Measurements from ENCODE around the gene GXYLT2.

GXYLT2 gene

DNA sequence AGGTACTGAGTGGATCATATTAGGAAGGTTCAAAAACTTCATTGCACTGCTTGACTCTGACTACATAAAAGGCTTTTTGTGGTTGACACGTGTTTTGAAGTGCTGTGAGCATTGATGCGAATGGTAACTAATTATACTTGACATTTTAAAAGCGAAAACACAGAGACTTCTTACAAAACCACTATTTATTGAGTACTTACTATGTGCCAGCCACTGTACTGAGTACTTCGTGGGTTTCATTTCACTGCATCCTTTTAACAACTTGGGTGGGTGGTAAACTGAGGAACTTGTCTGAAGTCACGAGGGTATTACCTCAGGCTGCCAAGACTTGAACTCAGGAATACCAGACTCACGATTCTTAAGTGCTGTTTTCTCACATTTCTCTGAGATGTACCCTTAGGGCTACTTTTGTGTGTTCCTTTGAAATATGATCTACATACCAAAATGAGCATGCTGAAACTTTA, 63.4 kb downstream of the GXYLT2 start:
- no peak overlapping the region for H2AK5ac ChIP-seq (ENCODE audit: low read length)
- no peak overlapping the region for H3K4me3 ChIP-seq (ENCODE audit: low read length)
- H3K9ac ChIP-seq (ENCODE audit: low read length), result no peak overlapping the region
- H3K4me2 ChIP-seq (ENCODE audit: low read length), result no peak overlapping the region
- H3K36me3 ChIP-seq (ENCODE audit: control insufficient read depth, insufficient read depth, low read length), result no peaks in the 10 kb centered on the region
- no peaks in the 10 kb centered on the region for H3K79me1 ChIP-seq (ENCODE audit: low read length)
- no peak overlapping the region for H3K23ac ChIP-seq (ENCODE audit: low read length)
- no peak for DNase-seq
- no peaks in the 10 kb centered on the region for H3K79me2 ChIP-seq (ENCODE audit: control insufficient read depth, insufficient read depth, low read length)
- H3K27me3 ChIP-seq (ENCODE audit: insufficient read depth, low read length, poor library complexity), result no peaks in the 10 kb centered on the region
- no peak overlapping the region for H3K4ac ChIP-seq (ENCODE audit: low read depth, low read length)
- H3K18ac ChIP-seq (ENCODE audit: low read length), result no peak overlapping the region
- no peak overlapping the region for H3K27ac ChIP-seq (ENCODE audit: low read depth, low read length)
- no peak overlapping the region for H4K5ac ChIP-seq (ENCODE audit: low read length)
- peaks cover 4% of the 10 kb centered on the region for H3K4me1 ChIP-seq (ENCODE audit: control insufficient read depth, low read depth, low read length)
- no peak overlapping the region for H2BK15ac ChIP-seq (replicated peaks; ENCODE audit: low read depth)
- no peak overlapping the region for H4K8ac ChIP-seq (ENCODE audit: low read depth, low read length)
- no peak overlapping the region for H2BK5ac ChIP-seq (ENCODE audit: low read length)
- no peak overlapping the region for H3K56ac ChIP-seq (ENCODE audit: low read length)
- no CpG with 5 or more reads among the region's 6 CpGs for WGBS (ENCODE audit: extremely low coverage, insufficient coverage, low lambda C conversion rate)
- no peak overlapping the region for H2BK120ac ChIP-seq (ENCODE audit: low read depth, low read length)

DNA sequence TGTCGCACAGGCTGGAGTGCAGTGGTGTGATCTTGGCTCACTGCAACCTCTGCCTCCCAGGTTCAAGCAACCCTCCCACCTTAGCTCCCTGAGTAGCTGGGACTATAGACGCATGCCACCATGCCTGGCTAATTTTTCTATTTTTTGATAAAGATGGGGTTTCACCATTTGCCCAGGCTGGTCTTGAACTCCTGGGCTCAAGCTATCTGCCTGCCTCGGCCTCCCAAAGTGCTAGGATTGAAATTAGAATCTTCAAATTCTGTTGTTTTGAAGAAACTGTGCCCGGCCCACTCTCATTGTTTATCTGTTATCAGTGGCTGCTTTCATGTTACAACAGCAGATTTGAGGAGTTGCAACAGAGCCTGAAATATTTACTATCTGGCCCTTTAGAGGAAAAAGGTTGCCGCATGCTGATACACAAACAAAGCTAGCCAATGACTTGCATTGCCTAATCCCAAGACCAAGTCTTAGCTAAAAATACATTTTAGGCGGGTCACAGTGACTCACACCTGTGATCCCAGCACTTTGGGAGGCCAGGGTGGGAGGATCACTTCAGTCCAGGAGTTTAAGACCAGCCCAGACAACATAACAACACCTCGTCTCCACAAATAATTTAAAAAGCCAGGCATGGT, 65.6 kb downstream of the GXYLT2 start:
- Histone ChIP-seq H4K8ac (ENCODE audit: low read depth, low read length) (no peak overlapping the region), H3K9ac (ENCODE audit: low read length) (no peak overlapping the region), H4K5ac (ENCODE audit: low read length) (no peak overlapping the region), H3K4ac (ENCODE audit: low read depth, low read length) (no peak overlapping the region), H3K79me2 (ENCODE audit: control insufficient read depth, insufficient read depth, low read length) (no peaks in the 10 kb centered on the region), H2BK120ac (ENCODE audit: low read depth, low read length) (no peak overlapping the region), H3K36me3 (ENCODE audit: control insufficient read depth, insufficient read depth, low read length) (no peaks in the 10 kb centered on the region), H3K27ac (ENCODE audit: low read depth, low read length) (no peak overlapping the region), H2BK5ac (ENCODE audit: low read length) (no peak overlapping the region), H3K4me2 (ENCODE audit: low read length) (no peak overlapping the region), H3K4me1 (ENCODE audit: control insufficient read depth, low read depth, low read length) (peaks cover 4% of the 10 kb centered on the region), H3K27me3 (ENCODE audit: insufficient read depth, low read length, poor library complexity) (no peaks in the 10 kb centered on the region), H2AK5ac (ENCODE audit: low read length) (no peak overlapping the region), H3K18ac (ENCODE audit: low read length) (no peak overlapping the region), H3K23ac (ENCODE audit: low read length) (no peak overlapping the region), H3K4me3 (ENCODE audit: low read length) (no peak overlapping the region), H3K56ac (ENCODE audit: low read length) (peak overlapping the region; percentile 42), H2BK15ac (replicated peaks; ENCODE audit: low read depth) (no peak overlapping the region), H3K79me1 (ENCODE audit: low read length) (no peaks in the 10 kb centered on the region)
- DNase-seq, result peak; percentile 82
- no CpG with 5 or more reads among the region's 7 CpGs for WGBS (ENCODE audit: extremely low coverage, insufficient coverage, low lambda C conversion rate)

DNA sequence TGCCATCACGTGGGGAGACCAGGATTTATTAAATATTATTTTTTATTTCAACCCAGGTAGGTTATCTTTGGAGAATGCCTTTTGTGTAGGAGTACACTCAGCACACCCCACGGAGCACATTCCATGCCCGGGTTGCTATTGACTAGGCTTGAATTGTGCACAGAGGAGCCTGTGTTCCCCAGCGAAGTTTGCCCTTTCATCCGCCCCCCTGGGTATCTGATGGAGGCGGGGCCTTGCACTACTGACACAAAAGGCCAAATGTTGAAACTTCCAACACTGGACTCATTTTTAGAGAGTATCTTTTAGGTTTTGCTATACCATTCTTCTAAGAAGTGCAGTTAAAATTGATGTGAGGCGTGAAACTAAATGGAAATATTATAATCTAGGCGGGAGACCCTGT, 69.5 kb downstream of the GXYLT2 start:
- H3K23ac ChIP-seq (ENCODE audit: low read length), result no peak overlapping the region
- H3K4me3 ChIP-seq (ENCODE audit: low read length), result no peak overlapping the region
- no peak overlapping the region for H3K27ac ChIP-seq (ENCODE audit: low read depth, low read length)
- no peak overlapping the region for H3K18ac ChIP-seq (ENCODE audit: low read length)
- H2BK15ac ChIP-seq (replicated peaks; ENCODE audit: low read depth), result no peak overlapping the region
- H3K9ac ChIP-seq (ENCODE audit: low read length), result no peak overlapping the region
- H3K4me2 ChIP-seq (ENCODE audit: low read length), result no peak overlapping the region
- no peak overlapping the region for H4K5ac ChIP-seq (ENCODE audit: low read length)
- H3K79me1 ChIP-seq (ENCODE audit: low read length), result no peaks in the 10 kb centered on the region
- no peak overlapping the region for H2BK5ac ChIP-seq (ENCODE audit: low read length)
- no peaks in the 10 kb centered on the region for H3K36me3 ChIP-seq (ENCODE audit: control insufficient read depth, insufficient read depth, low read length)
- H2AK5ac ChIP-seq (ENCODE audit: low read length), result no peak overlapping the region
- H4K8ac ChIP-seq (ENCODE audit: low read depth, low read length), result no peak overlapping the region
- no peak overlapping the region for H3K56ac ChIP-seq (ENCODE audit: low read length)
- H2BK120ac ChIP-seq (ENCODE audit: low read depth, low read length), result no peak overlapping the region
- H3K27me3 ChIP-seq (ENCODE audit: insufficient read depth, low read length, poor library complexity), result no peaks in the 10 kb centered on the region
- no CpG with 5 or more reads among the region's 8 CpGs for WGBS (ENCODE audit: extremely low coverage, insufficient coverage, low lambda C conversion rate)
- no peak overlapping the region for H3K4ac ChIP-seq (ENCODE audit: low read depth, low read length)
- DNase-seq, result no peak
- peaks cover 4% of the 10 kb centered on the region for H3K4me1 ChIP-seq (ENCODE audit: control insufficient read depth, low read depth, low read length)
- H3K79me2 ChIP-seq (ENCODE audit: control insufficient read depth, insufficient read depth, low read length), result no peaks in the 10 kb centered on the region

DNA sequence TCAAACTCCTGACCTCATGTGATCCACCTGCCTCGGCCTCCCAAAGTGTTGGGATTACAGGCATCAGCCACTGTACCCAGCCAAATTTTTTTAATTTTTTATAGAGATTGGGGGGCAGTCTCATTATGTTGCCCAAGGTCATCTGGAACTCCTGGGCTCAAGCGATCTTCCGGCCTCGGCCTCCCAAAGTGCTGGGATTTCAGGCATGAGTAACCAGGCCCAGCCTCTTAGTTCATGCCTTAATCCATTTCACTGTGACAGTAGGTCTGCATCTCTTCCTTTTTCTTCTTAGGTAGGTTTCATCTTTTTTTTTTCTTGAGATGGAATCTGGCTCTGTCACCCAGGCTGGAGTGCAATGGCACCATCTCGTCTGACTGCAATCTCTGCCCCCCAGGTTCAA, 71.5 kb downstream of the GXYLT2 start:
- no peaks in the 10 kb centered on the region for H3K79me2 ChIP-seq (ENCODE audit: control insufficient read depth, insufficient read depth, low read length)
- H2BK15ac ChIP-seq (replicated peaks; ENCODE audit: low read depth), result no peak overlapping the region
- H4K5ac ChIP-seq (ENCODE audit: low read length), result no peak overlapping the region
- H3K9ac ChIP-seq (ENCODE audit: low read length), result no peak overlapping the region
- H3K4me1 ChIP-seq (ENCODE audit: control insufficient read depth, low read depth, low read length), result peaks cover 4% of the 10 kb centered on the region
- no peaks in the 10 kb centered on the region for H3K36me3 ChIP-seq (ENCODE audit: control insufficient read depth, insufficient read depth, low read length)
- H2BK5ac ChIP-seq (ENCODE audit: low read length), result no peak overlapping the region
- no peak for DNase-seq
- no peak overlapping the region for H4K8ac ChIP-seq (ENCODE audit: low read depth, low read length)
- no peak overlapping the region for H3K4me2 ChIP-seq (ENCODE audit: low read length)
- no peak overlapping the region for H3K18ac ChIP-seq (ENCODE audit: low read length)
- no peak overlapping the region for H3K4ac ChIP-seq (ENCODE audit: low read depth, low read length)
- H3K27me3 ChIP-seq (ENCODE audit: insufficient read depth, low read length, poor library complexity), result no peaks in the 10 kb centered on the region
- no peak overlapping the region for H2AK5ac ChIP-seq (ENCODE audit: low read length)
- no peak overlapping the region for H2BK120ac ChIP-seq (ENCODE audit: low read depth, low read length)
- H3K79me1 ChIP-seq (ENCODE audit: low read length), result no peaks in the 10 kb centered on the region
- H3K27ac ChIP-seq (ENCODE audit: low read depth, low read length), result no peak overlapping the region
- WGBS (ENCODE audit: extremely low coverage, insufficient coverage, low lambda C conversion rate), result no CpG with 5 or more reads among the region's 5 CpGs
- H3K23ac ChIP-seq (ENCODE audit: low read length), result no peak overlapping the region
- no peak overlapping the region for H3K56ac ChIP-seq (ENCODE audit: low read length)
- H3K4me3 ChIP-seq (ENCODE audit: low read length), result no peak overlapping the region

DNA sequence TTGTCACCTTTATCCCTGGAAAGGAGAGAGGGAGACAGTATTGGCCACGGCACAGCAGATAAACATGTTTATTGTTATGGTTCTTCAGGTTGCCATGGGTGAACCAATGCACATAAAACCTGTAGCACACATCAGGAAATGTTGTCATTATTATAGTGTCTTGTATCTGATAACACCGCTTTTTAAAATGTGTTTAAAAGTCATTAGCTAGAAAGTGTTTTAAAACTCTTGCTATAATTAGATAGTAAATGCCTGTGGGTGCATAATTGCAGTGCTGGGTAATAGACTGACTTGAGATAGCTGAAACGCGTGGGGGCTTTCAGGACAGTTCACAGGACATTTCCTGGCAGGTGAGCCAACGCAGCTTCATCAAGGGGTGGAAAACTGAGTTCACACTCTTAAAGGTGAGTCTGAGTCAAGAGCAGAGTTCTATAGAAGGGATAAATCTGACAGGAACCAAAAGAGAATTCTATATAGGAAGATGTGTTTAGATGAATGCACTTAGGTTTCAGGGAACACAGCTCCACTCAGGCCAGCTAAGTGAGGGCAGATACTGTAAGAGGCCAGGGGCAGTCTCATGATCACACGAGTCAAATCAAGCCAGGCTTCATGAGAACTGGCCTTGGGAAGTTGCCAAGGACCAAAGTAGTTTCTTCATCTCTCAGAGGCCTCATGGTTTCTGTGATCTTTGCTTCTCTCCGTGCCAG, 73.1 kb downstream of the GXYLT2 start:
- Histone ChIP-seq H3K27me3 (ENCODE audit: insufficient read depth, low read length, poor library complexity) (no peaks in the 10 kb centered on the region), H4K5ac (ENCODE audit: low read length) (no peak overlapping the region), H3K56ac (ENCODE audit: low read length) (no peak overlapping the region), H2BK15ac (replicated peaks; ENCODE audit: low read depth) (no peak overlapping the region), H3K4me1 (ENCODE audit: control insufficient read depth, low read depth, low read length) (no peaks in the 10 kb centered on the region), H4K8ac (ENCODE audit: low read depth, low read length) (no peak overlapping the region), H2BK120ac (ENCODE audit: low read depth, low read length) (no peak overlapping the region), H3K9ac (ENCODE audit: low read length) (no peak overlapping the region), H3K4me3 (ENCODE audit: low read length) (no peak overlapping the region), H3K79me1 (ENCODE audit: low read length) (no peaks in the 10 kb centered on the region), H2AK5ac (ENCODE audit: low read length) (no peak overlapping the region), H3K18ac (ENCODE audit: low read length) (no peak overlapping the region), H3K36me3 (ENCODE audit: control insufficient read depth, insufficient read depth, low read length) (no peaks in the 10 kb centered on the region), H3K79me2 (ENCODE audit: control insufficient read depth, insufficient read depth, low read length) (no peaks in the 10 kb centered on the region), H2BK5ac (ENCODE audit: low read length) (no peak overlapping the region), H3K27ac (ENCODE audit: low read depth, low read length) (no peak overlapping the region), H3K4me2 (ENCODE audit: low read length) (no peak overlapping the region), H3K4ac (ENCODE audit: low read depth, low read length) (no peak overlapping the region), H3K23ac (ENCODE audit: low read length) (no peak overlapping the region)
- no peak for DNase-seq
- WGBS (ENCODE audit: extremely low coverage, insufficient coverage, low lambda C conversion rate), result no CpG with 5 or more reads among the region's 7 CpGs
